OCI-LY7 (cell line): ENCODE data around the gene SCAMP3.

Experiments
- EZH2phosphoT487 ChIP-seq: fragments of 200-600 bp; sonication (generic); IDR thresholded peaks from 2 replicates; pipeline ENCODE4 v1.6.1; 2018; ENCODE audit warnings: low read depth, borderline replicate concordance, mild to moderate bottlenecking, mixed run types, antibody characterized with exemption, low read length, moderate library complexity, mixed read lengths
- TF ChIP-seq, protein P1 (sequence below): fragments of 200-600 bp; sonication (generic); conservative IDR thresholded peaks from 2 replicates; pipeline ENCODE4 v1.5.1; 2014; ENCODE audit warnings: mild to moderate bottlenecking, antibody characterized with exemption, low read length, moderate library complexity, mixed read lengths

DNA sequence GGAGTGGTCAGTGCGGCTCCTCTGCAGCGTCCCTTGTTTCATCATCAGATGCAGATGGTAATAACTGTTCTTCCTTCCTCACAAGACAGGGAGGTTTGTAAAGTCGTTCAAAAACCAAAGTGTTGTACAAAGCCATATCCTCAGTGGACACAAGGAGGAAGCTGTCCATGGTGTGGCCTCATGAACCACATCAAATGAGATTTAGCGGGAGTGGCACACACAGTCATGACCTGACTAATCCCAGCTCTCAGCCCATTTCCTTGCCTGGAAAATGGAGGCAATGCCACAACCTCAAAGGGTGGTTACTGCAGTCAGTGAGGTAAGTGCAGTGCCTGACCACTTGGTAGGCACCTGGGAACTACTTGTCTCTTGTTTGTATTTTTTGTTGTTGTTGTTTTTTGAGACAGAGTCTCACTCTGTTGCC, 20.3 kb downstream of the SCAMP3 start:
- TF ChIP-seq, protein P1, sequence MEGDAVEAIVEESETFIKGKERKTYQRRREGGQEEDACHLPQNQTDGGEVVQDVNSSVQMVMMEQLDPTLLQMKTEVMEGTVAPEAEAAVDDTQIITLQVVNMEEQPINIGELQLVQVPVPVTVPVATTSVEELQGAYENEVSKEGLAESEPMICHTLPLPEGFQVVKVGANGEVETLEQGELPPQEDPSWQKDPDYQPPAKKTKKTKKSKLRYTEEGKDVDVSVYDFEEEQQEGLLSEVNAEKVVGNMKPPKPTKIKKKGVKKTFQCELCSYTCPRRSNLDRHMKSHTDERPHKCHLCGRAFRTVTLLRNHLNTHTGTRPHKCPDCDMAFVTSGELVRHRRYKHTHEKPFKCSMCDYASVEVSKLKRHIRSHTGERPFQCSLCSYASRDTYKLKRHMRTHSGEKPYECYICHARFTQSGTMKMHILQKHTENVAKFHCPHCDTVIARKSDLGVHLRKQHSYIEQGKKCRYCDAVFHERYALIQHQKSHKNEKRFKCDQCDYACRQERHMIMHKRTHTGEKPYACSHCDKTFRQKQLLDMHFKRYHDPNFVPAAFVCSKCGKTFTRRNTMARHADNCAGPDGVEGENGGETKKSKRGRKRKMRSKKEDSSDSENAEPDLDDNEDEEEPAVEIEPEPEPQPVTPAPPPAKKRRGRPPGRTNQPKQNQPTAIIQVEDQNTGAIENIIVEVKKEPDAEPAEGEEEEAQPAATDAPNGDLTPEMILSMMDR = no peak
- no peak for TF ChIP-seq EZH2phosphoT487
